Activated T-helper 1 cell treated with anti-CD3 and anti-CD28 coated beads, Interleukin-12 subunit alpha, Interleukin-12 subunit beta, Interleukin-2, Interleukin-4 antibody, amounts not matched to agents 30 ng/mL and 10 ng/mL and 1 ng/mL, durations not matched to agents 14 hours and 24 hours and 36 hours (primary cell): ENCODE results near the gene SRA1. TPM values are rescaled to one million over a fixed set of nuclear protein-coding genes. Genes with fewer than 3 reads are reported as not detected.
A peak's percentile ranks its signal among the peaks of the same experiment; 100 is the strongest.
"Not testable (repeated sequence)": the region's sequence is repeated elsewhere in the genome, so short reads cannot be mapped to it uniquely, and the experiment has no call there.

Source experiments
- DNase-seq: peaks from one replicate; pipeline ENCODE4 v3.0.0; 2021; ENCODE audit warnings: low spot score
- H3K27ac Mint-ChIP-seq: one replicate; pipeline ENCODE4 v1.8.0; 2021; ENCODE audit warnings: mild to moderate bottlenecking, mixed read lengths
- H3K27me3 Mint-ChIP-seq: one replicate; pipeline ENCODE4 v1.8.0; 2022; ENCODE audit warnings: mild to moderate bottlenecking, moderate library complexity, mixed read lengths; ENCODE audit not compliant: insufficient read depth
- H3K36me3 Mint-ChIP-seq: one replicate; pipeline ENCODE4 v1.8.0; 2021; ENCODE audit warnings: low read depth, mixed read lengths
- H3K4me1 Mint-ChIP-seq: one replicate; pipeline ENCODE4 v1.8.0; 2021; ENCODE audit warnings: low read depth, mixed read lengths
- H3K4me3 Mint-ChIP-seq: one replicate; pipeline ENCODE4 v1.8.0; 2021; ENCODE audit warnings: mild to moderate bottlenecking, moderate library complexity, mixed read lengths
- H3K9me3 Mint-ChIP-seq: one replicate; pipeline ENCODE4 v1.8.0; 2021; ENCODE audit warnings: mixed read lengths
- intact Hi-C: fragments of 100-400 bp; cut with micrococcal nuclease; formaldehyde crosslinking; loops from one replicate; pipeline ENCODE4 v1.15.1; 2024
- total RNA-seq: library from RNA; stranded (reverse); gene quantifications from 2 replicates; pipeline ENCODE4 v1.2.3, GENCODE V29; 2022

SRA1 gene
- total RNA-seq: 55.6 and 59.2 TPM in 2 replicates

DNA sequence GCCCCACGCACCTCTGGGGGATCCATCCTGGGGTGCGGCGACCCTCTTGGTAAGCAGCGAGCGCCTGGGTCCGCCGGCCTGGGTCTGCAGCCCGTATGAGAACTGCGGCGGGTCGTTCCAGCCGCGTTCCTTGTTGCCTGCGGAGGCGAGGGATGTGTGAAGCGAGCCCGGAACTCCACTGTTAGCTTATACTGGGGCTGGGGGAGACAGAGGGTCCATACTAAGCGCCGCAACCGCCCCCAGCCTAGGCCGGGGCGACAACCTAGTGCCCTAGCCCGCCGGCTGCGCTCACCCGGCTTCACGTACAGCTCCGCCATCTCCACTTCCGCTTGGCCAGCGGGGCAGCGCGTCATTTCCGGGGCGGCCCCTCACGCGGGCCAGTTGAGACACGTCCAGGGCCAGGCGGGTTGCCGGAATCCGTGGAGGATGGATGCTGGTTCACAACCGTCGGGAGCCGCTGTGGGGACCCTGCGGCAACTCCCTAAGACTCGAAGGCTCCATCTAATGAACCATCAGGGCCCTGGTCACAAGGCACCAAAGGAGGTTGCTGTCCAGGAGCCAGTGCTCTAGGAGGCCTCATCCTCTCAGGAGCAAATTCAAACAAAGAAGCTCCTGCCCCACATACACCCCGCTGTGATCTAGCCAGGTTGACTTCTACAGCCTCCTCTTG is at the start of gene SRA1:
SRA1 (minus strand) TSS at position 338 of the 670 bp plus-strand sequence; CDS start at position 317, 21 bp downstream.
- Mint-ChIP-seq H3K27ac (peak within 1 kb of the TSS; percentile 89), H3K36me3 (peaks cover 42% of the 10 kb centered on the region), H3K9me3 (no peaks in the 10 kb centered on the region), H3K4me1 (peaks cover 47% of the 10 kb centered on the region), H3K4me3 (peak within 1 kb of the TSS; percentile 88), H3K27me3 (no peaks in the 10 kb centered on the region)
- DNase-seq: peak; percentile 90
- intact Hi-C loops: loop anchor here (1.0 to 10.0 kb wide), 8 partner anchors 8 to 302 kb away; partner anchors contain the start of genes EIF4EBP3, IK, NDUFA2 and PFDN1

DNA sequence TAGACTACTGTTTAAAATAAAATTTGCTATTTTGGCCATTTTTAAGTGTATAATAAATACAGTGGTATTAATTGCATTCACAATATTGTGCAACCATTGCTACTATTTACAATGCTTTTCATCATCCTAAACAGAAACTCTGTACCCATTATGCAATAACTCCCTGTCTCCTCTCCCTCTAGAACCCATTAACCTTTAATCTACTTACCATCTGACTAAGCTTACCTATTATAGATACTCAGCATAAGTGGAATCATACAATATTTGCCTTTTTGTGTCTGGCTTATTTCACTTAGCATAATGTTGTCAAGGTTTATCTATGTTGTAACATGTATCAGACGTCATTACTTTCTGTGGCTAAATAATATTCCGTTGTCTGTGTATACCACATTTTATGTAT is 49.8 kb upstream of the SRA1 start:
- intact Hi-C loops: no loop called here
- no peak for DNase-seq

DNA sequence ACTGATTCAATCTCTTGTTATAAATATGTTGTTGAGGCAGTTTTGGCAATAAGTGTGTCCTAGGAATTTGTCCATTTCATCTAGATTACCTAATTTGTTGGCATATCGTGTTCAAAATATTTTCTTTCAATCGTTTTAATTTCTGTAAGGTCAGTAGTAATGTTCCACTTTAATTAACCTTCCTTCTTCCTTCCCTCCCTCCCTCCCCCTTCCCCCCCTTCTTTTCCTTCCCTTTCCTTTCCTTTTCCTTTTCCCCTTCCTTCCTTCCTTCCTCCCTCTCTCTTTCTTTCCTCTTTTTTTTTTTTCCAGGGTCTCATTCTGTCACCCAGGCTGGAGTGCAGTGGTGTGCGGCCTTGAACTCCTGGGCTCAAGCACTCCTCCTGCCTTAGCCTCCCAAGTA is 48.6 kb upstream of the SRA1 start:
- no peaks in the 10 kb centered on the region for H3K27me3 Mint-ChIP-seq
- H3K36me3 Mint-ChIP-seq: no peaks in the 10 kb centered on the region
- no peaks in the 10 kb centered on the region for H3K9me3 Mint-ChIP-seq
- H3K27ac Mint-ChIP-seq: no peak overlapping the region
- no peaks in the 10 kb centered on the region for H3K4me1 Mint-ChIP-seq
- intact Hi-C loops: no loop called here
- no peak for DNase-seq
- H3K4me3 Mint-ChIP-seq: no peak overlapping the region

More for the DNA sequence above, 49.8 kb upstream of the SRA1 start:
- no peaks in the 10 kb centered on the region for H3K9me3 Mint-ChIP-seq
- H3K27me3 Mint-ChIP-seq: no peaks in the 10 kb centered on the region
- no peaks in the 10 kb centered on the region for H3K36me3 Mint-ChIP-seq
- no peak overlapping the region for H3K27ac Mint-ChIP-seq
- H3K4me1 Mint-ChIP-seq: peaks cover 8% of the 10 kb centered on the region
- no peak overlapping the region for H3K4me3 Mint-ChIP-seq

DNA sequence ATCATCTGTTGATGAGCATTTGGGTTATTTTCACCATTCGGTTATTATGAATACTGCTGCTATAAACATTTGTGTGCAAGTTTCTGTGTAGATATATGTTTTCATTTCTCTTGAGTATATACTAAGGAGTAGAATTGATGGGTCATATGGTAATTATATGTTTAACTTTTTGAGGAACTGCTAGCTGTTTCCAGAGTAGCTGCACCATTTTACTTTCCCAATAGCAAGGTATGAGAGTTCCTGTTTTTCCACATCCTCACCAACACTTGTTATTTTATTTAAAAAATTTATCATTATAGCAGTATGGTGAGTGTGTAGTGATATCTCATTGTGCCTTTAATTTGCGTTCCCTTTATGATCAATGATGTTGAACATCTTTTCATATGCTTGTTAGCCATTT is 46.5 kb upstream of the SRA1 start:
- no peak overlapping the region for H3K4me3 Mint-ChIP-seq
- H3K4me1 Mint-ChIP-seq: no peaks in the 10 kb centered on the region
- H3K27ac Mint-ChIP-seq: no peak overlapping the region
- H3K9me3 Mint-ChIP-seq: no peaks in the 10 kb centered on the region
- intact Hi-C loops: no loop called here
- H3K36me3 Mint-ChIP-seq: no peaks in the 10 kb centered on the region
- H3K27me3 Mint-ChIP-seq: no peaks in the 10 kb centered on the region
- DNase-seq: no peak

DNA sequence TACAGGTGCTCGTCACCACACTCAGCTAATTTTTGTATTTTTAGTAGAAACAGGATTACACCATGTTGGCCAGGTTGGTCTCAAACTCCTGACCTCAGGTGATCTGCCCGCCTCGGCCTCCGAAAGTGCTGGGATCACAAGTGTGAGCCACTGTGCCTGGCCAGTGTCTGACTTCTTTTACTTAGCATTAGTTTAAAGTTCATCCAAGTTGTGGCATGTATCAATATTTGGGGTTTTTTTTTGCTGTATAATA is 46.1 kb upstream of the SRA1 start:
- H3K4me3 Mint-ChIP-seq, intact Hi-C loops, H3K27ac Mint-ChIP-seq, H3K9me3 Mint-ChIP-seq, H3K4me1 Mint-ChIP-seq, H3K27me3 Mint-ChIP-seq, H3K36me3 Mint-ChIP-seq, DNase-seq: not testable (repeated sequence)

DNA sequence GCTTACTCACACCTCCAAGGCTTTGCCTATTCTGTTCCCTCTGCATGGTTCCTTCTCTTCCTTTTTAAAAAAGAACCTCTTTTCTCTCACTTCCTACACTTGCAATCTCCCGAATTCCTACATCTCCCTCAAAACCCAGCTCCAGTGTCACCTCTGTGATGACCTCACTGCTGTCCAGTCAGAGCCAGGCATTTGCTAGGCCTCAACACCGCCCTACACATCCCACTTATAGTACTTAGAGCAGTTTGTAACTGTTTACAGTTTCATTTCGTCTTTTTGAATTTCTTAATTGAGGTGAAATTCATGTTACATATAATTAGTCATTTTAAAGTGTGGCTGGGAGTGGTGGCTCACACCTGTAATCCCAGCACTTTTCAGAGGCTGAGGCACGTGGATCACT is 44.9 kb upstream of the SRA1 start:
- Mint-ChIP-seq H3K27me3 (no peaks in the 10 kb centered on the region), H3K4me1 (no peaks in the 10 kb centered on the region), H3K27ac (no peak overlapping the region), H3K9me3 (no peaks in the 10 kb centered on the region), H3K4me3 (no peak overlapping the region), H3K36me3 (no peaks in the 10 kb centered on the region)
- intact Hi-C loops: no loop called here
- DNase-seq: no peak

DNA sequence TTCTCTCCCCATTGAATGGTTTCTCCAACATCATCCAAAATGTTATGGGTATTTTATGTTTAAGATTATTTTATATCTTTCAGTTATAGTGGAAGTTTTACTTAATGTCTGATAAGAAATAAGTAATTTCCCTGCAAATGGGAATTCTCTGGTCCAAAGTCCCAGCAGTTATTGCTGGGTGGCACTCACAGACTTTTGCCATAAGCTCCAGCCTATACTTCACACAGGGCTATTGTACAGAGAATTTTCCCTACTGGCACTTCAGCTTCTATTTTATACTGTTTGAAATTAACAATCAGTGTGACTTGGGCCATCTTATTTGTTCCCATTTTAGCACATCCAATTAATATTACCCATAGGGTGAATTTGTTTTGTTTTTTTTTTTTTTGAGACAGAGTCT is 42.8 kb upstream of the SRA1 start:
- Mint-ChIP-seq H3K4me3 (no peak overlapping the region), H3K36me3 (no peaks in the 10 kb centered on the region), H3K4me1 (no peaks in the 10 kb centered on the region), H3K9me3 (no peaks in the 10 kb centered on the region), H3K27ac (no peak overlapping the region), H3K27me3 (no peaks in the 10 kb centered on the region)
- intact Hi-C loops: no loop called here
- no peak for DNase-seq

DNA sequence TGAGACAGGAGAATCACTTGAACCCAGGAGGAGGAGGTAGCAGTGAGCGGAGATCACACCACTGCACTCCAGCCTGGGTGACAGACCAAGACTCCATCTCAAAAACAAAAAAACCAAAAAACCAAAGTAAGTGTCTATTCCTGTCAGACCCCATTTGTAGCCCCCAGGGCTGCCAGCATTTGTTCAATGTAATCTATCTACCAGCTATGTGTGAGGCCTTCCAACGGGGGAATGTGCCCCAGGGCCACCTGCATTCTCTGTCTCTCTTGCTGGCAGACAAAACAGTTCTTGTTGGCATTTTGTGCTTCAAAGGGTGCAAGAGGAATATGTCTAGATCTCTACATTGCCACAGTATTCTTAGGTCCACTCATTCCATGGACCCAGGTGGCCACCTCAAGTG is 41.6 kb upstream of the SRA1 start:
- DNase-seq: no peak
- no peaks in the 10 kb centered on the region for H3K27me3 Mint-ChIP-seq
- H3K4me3 Mint-ChIP-seq: no peak overlapping the region
- intact Hi-C loops: no loop called here
- no peaks in the 10 kb centered on the region for H3K9me3 Mint-ChIP-seq
- H3K27ac Mint-ChIP-seq: no peak overlapping the region
- no peaks in the 10 kb centered on the region for H3K4me1 Mint-ChIP-seq
- H3K36me3 Mint-ChIP-seq: no peaks in the 10 kb centered on the region

DNA sequence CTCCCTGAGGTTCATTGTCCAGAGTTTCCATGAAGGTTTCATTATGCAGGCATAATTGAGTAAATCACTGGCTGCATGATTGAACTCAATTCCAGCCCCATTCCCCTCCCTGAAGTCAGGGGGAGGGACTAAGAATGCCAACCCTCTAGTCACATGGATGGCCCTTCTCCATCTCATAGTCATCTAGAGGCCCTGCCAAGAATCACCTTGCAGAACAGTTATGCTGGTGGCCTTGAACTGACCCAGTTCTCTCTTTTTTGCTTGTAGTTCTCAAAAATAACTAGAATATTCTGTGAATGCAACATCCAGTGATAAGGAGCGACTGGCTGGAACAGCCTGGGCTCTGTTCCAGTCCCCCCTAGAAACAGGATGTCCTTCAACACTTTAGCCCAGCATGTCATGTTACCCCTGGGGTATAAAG is 39.1 kb upstream of the SRA1 start:
- no peak overlapping the region for H3K27ac Mint-ChIP-seq
- H3K9me3 Mint-ChIP-seq: no peaks in the 10 kb centered on the region
- H3K4me3 Mint-ChIP-seq: no peak overlapping the region
- intact Hi-C loops: no loop called here
- H3K36me3 Mint-ChIP-seq: no peaks in the 10 kb centered on the region
- no peaks in the 10 kb centered on the region for H3K4me1 Mint-ChIP-seq
- H3K27me3 Mint-ChIP-seq: no peaks in the 10 kb centered on the region
- no peak for DNase-seq

DNA sequence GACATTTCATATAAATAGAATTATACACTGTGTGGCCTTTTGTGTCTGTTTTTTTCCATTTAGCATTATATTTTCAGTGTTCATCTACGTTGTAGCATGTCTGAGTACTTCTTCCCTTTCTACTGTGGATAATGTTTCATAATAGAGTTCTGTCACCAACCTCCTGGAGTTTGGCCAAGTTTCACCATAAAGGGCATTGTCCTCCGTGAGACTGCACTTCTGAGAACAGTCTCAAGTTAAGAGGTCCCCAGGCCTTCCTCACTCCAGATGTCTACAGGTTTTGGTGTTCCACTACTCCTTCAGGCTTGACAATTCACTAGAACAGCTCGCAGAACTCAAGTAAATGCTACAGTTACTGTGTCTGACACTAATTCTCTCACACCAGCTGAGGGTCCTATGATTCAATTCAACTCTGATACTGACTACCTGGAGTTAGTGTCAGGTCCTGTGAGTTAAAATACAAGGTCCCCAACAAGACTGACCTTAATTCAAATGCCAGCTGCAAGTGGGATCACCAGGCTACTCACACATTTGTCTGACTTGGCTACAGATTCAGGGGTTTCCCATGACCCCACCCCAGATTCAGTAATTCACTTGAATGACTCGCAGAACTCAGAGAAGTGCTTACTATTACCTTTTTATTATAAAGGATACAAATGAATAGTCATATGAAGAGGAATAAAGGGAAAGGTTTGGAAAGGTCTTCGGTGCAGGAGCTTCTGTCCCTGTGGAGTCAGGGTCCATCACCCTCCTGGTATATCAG is 38.4 kb upstream of the SRA1 start:
- Mint-ChIP-seq H3K27me3 (no peaks in the 10 kb centered on the region), H3K27ac (no peak overlapping the region), H3K36me3 (no peaks in the 10 kb centered on the region), H3K4me1 (no peaks in the 10 kb centered on the region), H3K9me3 (no peaks in the 10 kb centered on the region), H3K4me3 (no peak overlapping the region)
- DNase-seq: no peak
- intact Hi-C loops: no loop called here

DNA sequence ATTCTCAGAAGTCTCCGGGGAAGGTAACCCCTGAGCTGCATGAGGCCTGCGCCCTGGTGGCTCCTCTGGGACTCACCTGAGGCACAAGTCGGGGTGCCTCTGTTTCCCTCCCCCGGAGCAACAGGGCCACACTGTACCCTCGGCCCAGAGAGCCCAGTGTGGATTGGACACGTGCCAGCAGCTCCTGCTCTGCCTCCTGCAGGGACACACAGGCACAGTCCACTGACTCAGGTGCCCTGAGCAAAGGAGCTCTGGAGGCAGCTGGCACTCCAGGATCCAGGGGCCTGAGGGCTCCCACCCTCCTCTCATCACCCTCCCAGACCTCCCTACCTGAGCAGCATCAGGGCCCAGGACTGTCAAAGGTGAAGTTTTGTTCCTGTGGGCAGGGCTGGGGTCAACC is 36.9 kb upstream of the SRA1 start:
- no peaks in the 10 kb centered on the region for H3K9me3 Mint-ChIP-seq
- H3K4me1 Mint-ChIP-seq: no peaks in the 10 kb centered on the region
- H3K27ac Mint-ChIP-seq: no peak overlapping the region
- DNase-seq: no peak
- H3K4me3 Mint-ChIP-seq: no peak overlapping the region
- no peaks in the 10 kb centered on the region for H3K36me3 Mint-ChIP-seq
- H3K27me3 Mint-ChIP-seq: peaks cover under 1% of the 10 kb centered on the region
- intact Hi-C loops: no loop called here

DNA sequence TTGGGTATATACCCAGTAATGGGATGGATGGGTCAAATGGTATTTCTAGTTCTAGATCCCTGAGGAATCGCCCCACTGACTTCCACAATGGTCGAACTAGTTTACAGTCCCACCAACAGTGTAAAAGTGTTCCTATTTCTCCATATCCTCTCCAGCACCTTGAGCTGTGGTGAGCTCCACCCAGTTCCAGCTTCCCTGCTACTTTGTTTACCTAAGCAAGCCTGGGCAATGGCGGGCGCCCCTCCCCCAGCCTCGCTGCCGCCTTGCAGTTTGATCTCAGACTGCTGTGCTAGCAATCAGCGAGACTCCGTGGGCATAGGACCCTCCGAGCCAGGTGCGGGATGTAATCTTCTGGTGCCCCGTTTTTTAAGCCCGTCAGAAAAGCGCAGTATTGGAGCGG is 35.8 kb upstream of the SRA1 start:
- H3K4me1 Mint-ChIP-seq, H3K36me3 Mint-ChIP-seq, H3K9me3 Mint-ChIP-seq, H3K27ac Mint-ChIP-seq, intact Hi-C loops, H3K4me3 Mint-ChIP-seq, H3K27me3 Mint-ChIP-seq, DNase-seq: not testable (repeated sequence)

DNA sequence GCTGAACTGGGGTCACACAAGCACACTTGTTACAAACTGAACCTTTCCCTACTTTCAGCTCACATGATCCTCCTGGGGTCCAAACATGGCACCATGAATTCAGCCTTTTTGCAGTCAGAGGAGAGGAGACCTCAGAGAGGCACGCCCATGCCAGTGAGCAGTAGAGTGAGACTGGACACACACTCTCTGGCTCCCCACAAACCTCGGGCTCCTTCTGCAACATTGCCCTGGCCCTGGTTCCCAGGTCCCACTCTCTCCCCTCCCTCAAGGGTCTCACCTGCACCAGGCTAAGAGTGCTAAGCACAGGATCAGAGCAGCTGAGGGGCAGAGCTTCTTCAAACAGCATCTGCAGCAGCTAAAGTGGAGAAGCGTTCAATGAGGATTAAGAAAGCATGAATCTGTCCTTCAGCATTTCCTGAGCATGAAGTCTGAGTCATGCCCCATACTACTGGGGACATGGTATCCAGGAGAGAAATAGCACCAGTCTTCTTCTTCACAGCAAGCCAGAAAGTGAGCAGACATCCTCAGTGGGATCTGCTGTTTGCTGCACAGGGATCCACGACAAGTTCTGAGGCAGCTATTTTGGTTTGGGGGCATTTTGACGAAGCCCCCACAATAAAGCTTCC is 34.6 kb upstream of the SRA1 start:
- intact Hi-C loops: no loop called here
- H3K9me3 Mint-ChIP-seq: no peaks in the 10 kb centered on the region
- H3K4me1 Mint-ChIP-seq: no peaks in the 10 kb centered on the region
- DNase-seq: no peak
- no peaks in the 10 kb centered on the region for H3K36me3 Mint-ChIP-seq
- H3K4me3 Mint-ChIP-seq: no peak overlapping the region
- H3K27me3 Mint-ChIP-seq: peaks cover 8% of the 10 kb centered on the region
- H3K27ac Mint-ChIP-seq: no peak overlapping the region
